SK-N-SH (cell line): Measurements from ENCODE around the gene ARHGAP26.

Experiments used
- CTCF ChIP-seq: fragments of 200-600 bp; sonication (generic); IDR thresholded peaks from 2 replicates; pipeline ENCODE4 v1.6.1; 2017; ENCODE audit warnings: antibody characterized with exemption, mild to moderate bottlenecking, moderate library complexity
- EZH2phosphoT487 ChIP-seq: fragments of 200-600 bp; sonication (generic); IDR thresholded peaks from 2 replicates; pipeline ENCODE4 v1.6.1; 2017; ENCODE audit warnings: low read depth, mixed run types, mild to moderate bottlenecking, antibody characterized with exemption, moderate library complexity, borderline replicate concordance
- GATA2 ChIP-seq: sonication (generic); formaldehyde crosslinking; IDR thresholded peaks from 2 replicates; pipeline ENCODE4 v1.5.0; 2020; ENCODE audit warnings: mild to moderate bottlenecking, missing genetic modification reagents
- JUND ChIP-seq: IDR thresholded peaks from 2 replicates; pipeline ENCODE4 v1.4.0; 2012
- POLR2AphosphoS5 ChIP-seq: IDR thresholded peaks from 2 replicates; pipeline ENCODE4 v1.6.1; 2012; ENCODE audit warnings: low read depth, low read length
- RCOR1 ChIP-seq: fragments of 150-350 bp; IDR thresholded peaks from 2 replicates; pipeline ENCODE4 v1.6.1; 2017; ENCODE audit warnings: antibody characterized with exemption, low read length
- REST ChIP-seq: IDR thresholded peaks from 2 replicates; pipeline ENCODE4 v1.6.1; 2012; ENCODE audit warnings: mild to moderate bottlenecking, low read depth, low read length, moderate library complexity
- RFX5 ChIP-seq: IDR thresholded peaks from 2 replicates; pipeline ENCODE4 v1.6.1; 2012; ENCODE audit warnings: mild to moderate bottlenecking, improper control_type of control experiment, low read length
- SIN3A ChIP-seq: IDR thresholded peaks from 2 replicates; pipeline ENCODE4 v1.6.1; 2012; ENCODE audit warnings: low read depth, mild to moderate bottlenecking, low read length, moderate library complexity, borderline replicate concordance
- TAF1 ChIP-seq: IDR thresholded peaks from 2 replicates; pipeline ENCODE4 v1.6.1; 2012; ENCODE audit warnings: low read depth, mild to moderate bottlenecking, low read length, moderate library complexity, borderline replicate concordance
- ZBTB33 ChIP-seq: IDR thresholded peaks from 2 replicates; pipeline ENCODE4 v1.4.0; 2012; ENCODE audit warnings: low read depth, borderline replicate concordance

GRCh38 chr5:143077453-143078103, 307.4 kb downstream of the ARHGAP26 start:
- TF ChIP-seq POLR2AphosphoS5 = no peak
- TF ChIP-seq JUND = no peak
- TF ChIP-seq CTCF = no peak
- TF ChIP-seq ZBTB33 = no peak
- TF ChIP-seq RCOR1 = no peak
- no peak for TF ChIP-seq REST
- no peak for TF ChIP-seq GATA2 (CRISPR knock-in tag)
- TF ChIP-seq TAF1 = no peak
- TF ChIP-seq RFX5 = no peak
- no peak for TF ChIP-seq EZH2phosphoT487
- TF ChIP-seq SIN3A = no peak
